HG03469 (cell line): ENCODE results near the gene ADAP2.
"Not testable (repeated sequence)": the region's sequence is repeated elsewhere in the genome, so short reads cannot be mapped to it uniquely, and the experiment has no call there.

ENCODE experiments used
- ATAC-seq: cut with Tn5 transposase; IDR thresholded peaks from one replicate; pipeline ENCODE4 v1.9.1; 2021; ENCODE audit warnings: mild to moderate bottlenecking, moderate library complexity, moderate number of reproducible peaks; ENCODE audit not compliant: unreplicated experiment

Gene ADAP2

GRCh38 chr17:30921544-30922196, at the start of gene ADAP2:
TSS of gene ADAP2 (plus strand) at chr17:30921945. CDS start at chr17:30922015, 70 bp downstream.
- no peak for ATAC-seq

- no peak for ATAC-seq
These were observed 35.6 kb upstream of the ADAP2 start for GRCh38 chr17:30886187-30886586.

- no peak for ATAC-seq
These were observed 27.5 kb upstream of the ADAP2 start for GRCh38 chr17:30894236-30894635.

GRCh38 chr17:30897311-30897710, 24.4 kb upstream of the ADAP2 start:
- no peak for ATAC-seq

GRCh38 chr17:30905742-30906100, 16.0 kb upstream of the ADAP2 start:
- ATAC-seq = no peak

GRCh38 chr17:30906101-30906911, 15.4 kb upstream of the ADAP2 start, which contains the start of gene TEFM:
TSS of gene TEFM (minus strand) at chr17:30906238. CDS start at chr17:30906198, 40 bp downstream.
- ATAC-seq = peak; percentile 73

GRCh38 chr17:30908717-30909420, 12.9 kb upstream of the ADAP2 start:
- no peak for ATAC-seq

GRCh38 chr17:30910151-30910550, 11.6 kb upstream of the ADAP2 start:
- ATAC-seq = not testable (repeated sequence)

GRCh38 chr17:30913955-30914354, 7.8 kb upstream of the ADAP2 start:
- no peak for ATAC-seq

GRCh38 chr17:30915833-30916611, 5.7 kb upstream of the ADAP2 start:
- ATAC-seq = no peak

GRCh38 chr17:30917050-30917449, 4.7 kb upstream of the ADAP2 start:
- ATAC-seq = no peak

- ATAC-seq = no peak
These were observed 1.5 kb upstream of the ADAP2 start for GRCh38 chr17:30920282-30920681.

- ATAC-seq = no peak
These were observed 832 bp upstream of the ADAP2 start for GRCh38 chr17:30920683-30921543.

- ATAC-seq = no peak
These were observed 688 bp downstream of the ADAP2 start for GRCh38 chr17:30922235-30923030.

- ATAC-seq = no peak
These were observed 2.6 kb downstream of the ADAP2 start for GRCh38 chr17:30924341-30924740.

- ATAC-seq = no peak
These were observed 4.8 kb downstream of the ADAP2 start for GRCh38 chr17:30926516-30926915.

- ATAC-seq = no peak
These were observed 6.0 kb downstream of the ADAP2 start for GRCh38 chr17:30927756-30928155.

GRCh38 chr17:30928584-30928983, 6.8 kb downstream of the ADAP2 start:
- ATAC-seq = no peak

GRCh38 chr17:30929081-30929633, 7.4 kb downstream of the ADAP2 start:
- ATAC-seq = no peak
